Nephron (organoid): ENCODE results near the gene PDE4B.

Source experiments
- H3K27ac Mint-ChIP-seq, 3 experiments: 2 replicates each; pipeline ENCODE4 v1.8.0; 2020; ENCODE audit warnings: mixed read lengths in 3 of 3, mild to moderate bottlenecking in 2 of 3, moderate library complexity in 1 of 3
- H3K27me3 Mint-ChIP-seq: 2 replicates; pipeline ENCODE4 v1.8.0; 2021; ENCODE audit warnings: low read depth, mild to moderate bottlenecking, moderate library complexity, mixed read lengths
- H3K36me3 Mint-ChIP-seq: 2 replicates; pipeline ENCODE4 v1.8.0; 2020; ENCODE audit warnings: low read depth, mixed read lengths
- H3K4me1 Mint-ChIP-seq: 2 replicates; pipeline ENCODE4 v1.8.0; 2020; ENCODE audit warnings: mixed read lengths
- H3K4me3 Mint-ChIP-seq, 3 experiments: 2 replicates each; pipeline ENCODE4 v1.8.0; 2020; ENCODE audit warnings: mild to moderate bottlenecking in 3 of 3, mixed read lengths in 3 of 3, moderate library complexity in 2 of 3
- H3K9me3 Mint-ChIP-seq: 2 replicates; pipeline ENCODE4 v1.8.0; 2020; ENCODE audit warnings: mixed read lengths
- CTCF ChIP-seq, 3 experiments: fragments of 200-600 bp; sonication (generic); IDR thresholded peaks; one replicate each; pipeline ENCODE4 v1.5.0; 2021; ENCODE audit warnings: antibody characterized with exemption in 3 of 3; ENCODE audit not compliant: unreplicated experiment in 3 of 3

The PDE4B gene

GRCh38 chr1:66351913-66352312, 559.2 kb downstream of the PDE4B start:
- Mint-ChIP-seq H3K27me3 (no peaks in the 10 kb centered on the region), H3K4me1 (peaks cover 57% of the 10 kb centered on the region), H3K27ac (peak overlapping the region; percentile 46 to 95 (median 50)), H3K4me3 (no peak overlapping the region), H3K9me3 (no peaks in the 10 kb centered on the region), H3K36me3 (no peaks in the 10 kb centered on the region)
- TF ChIP-seq CTCF (IDR thresholded peaks at IDR 0.05; ENCODE audit: unreplicated experiment in 3 of 3): no peak

- TF ChIP-seq CTCF (IDR thresholded peaks at IDR 0.05; ENCODE audit: unreplicated experiment in 3 of 3): no peak
- peak overlapping the region; percentile 84 to 95 (median 92) for H3K27ac Mint-ChIP-seq
- no peaks in the 10 kb centered on the region for H3K36me3 Mint-ChIP-seq
- H3K27me3 Mint-ChIP-seq: no peaks in the 10 kb centered on the region
- H3K9me3 Mint-ChIP-seq: no peaks in the 10 kb centered on the region
- H3K4me1 Mint-ChIP-seq: peaks cover 57% of the 10 kb centered on the region
- peak overlapping the region in 1 of 3 experiments; percentile 57 for H3K4me3 Mint-ChIP-seq
Measured at GRCh38 chr1:66352792-66353191, 560.1 kb downstream of the PDE4B start.

GRCh38 chr1:66353257-66353656, 560.6 kb downstream of the PDE4B start:
- no peaks in the 10 kb centered on the region for H3K36me3 Mint-ChIP-seq
- peak overlapping the region; percentile 84 to 95 (median 92) for H3K27ac Mint-ChIP-seq
- H3K4me3 Mint-ChIP-seq: peak overlapping the region; percentile 26 to 59 (median 57)
- H3K4me1 Mint-ChIP-seq: peaks cover 57% of the 10 kb centered on the region
- TF ChIP-seq CTCF (IDR thresholded peaks at IDR 0.05; ENCODE audit: unreplicated experiment in 3 of 3): no peak
- no peaks in the 10 kb centered on the region for H3K9me3 Mint-ChIP-seq
- H3K27me3 Mint-ChIP-seq: no peaks in the 10 kb centered on the region

GRCh38 chr1:66354311-66355201, 561.9 kb downstream of the PDE4B start:
- H3K4me3 Mint-ChIP-seq: peak overlapping the region; percentile 66 to 77 (median 75)
- no peaks in the 10 kb centered on the region for H3K27me3 Mint-ChIP-seq
- no peaks in the 10 kb centered on the region for H3K36me3 Mint-ChIP-seq

GRCh38 chr1:66355756-66356155, 563.1 kb downstream of the PDE4B start:
- no peak overlapping the region for H3K4me3 Mint-ChIP-seq
- peak overlapping the region in 2 of 3 experiments; percentile 46 to 74 for H3K27ac Mint-ChIP-seq
- H3K27me3 Mint-ChIP-seq: no peaks in the 10 kb centered on the region
- H3K36me3 Mint-ChIP-seq: no peaks in the 10 kb centered on the region
- no peak for TF ChIP-seq CTCF (IDR thresholded peaks at IDR 0.05; ENCODE audit: unreplicated experiment in 3 of 3)
- peaks cover 60% of the 10 kb centered on the region for H3K4me1 Mint-ChIP-seq
- no peaks in the 10 kb centered on the region for H3K9me3 Mint-ChIP-seq

More at GRCh38 chr1:66354311-66355201, 561.9 kb downstream of the PDE4B start:
- Mint-ChIP-seq H3K4me1 (peaks cover 65% of the 10 kb centered on the region), H3K27ac (peak overlapping the region; percentile 92 to 97 (median 95)), H3K9me3 (no peaks in the 10 kb centered on the region)
- no peak for TF ChIP-seq CTCF (IDR thresholded peaks at IDR 0.05; ENCODE audit: unreplicated experiment in 3 of 3)
